ENCODE measurements around the gene AP3B2.
"Not testable (repeated sequence)": the region's sequence is repeated elsewhere in the genome, so short reads cannot be mapped to it uniquely, and the experiment has no call there.

The AP3B2 gene

GRCh38 chr15:82649226-82649999 is 60.3 kb downstream of the AP3B2 start:
- Mint-ChIP-seq H3K4me3 (no peak overlapping the region), H3K36me3 (ENCODE audit: low read depth) (no peaks in the 10 kb centered on the region), H3K27ac (peak overlapping the region; percentile 0), H3K27me3 (ENCODE audit: low read depth) (peaks cover 44% of the 10 kb centered on the region), H3K4me1 (ENCODE audit: low read depth) (peaks cover 2% of the 10 kb centered on the region), H3K9me3 (no peaks in the 10 kb centered on the region)
- no peak for DNase-seq (ENCODE audit: low spot score)

- DNase-seq (ENCODE audit: low spot score), result no peak
- H3K9me3 Mint-ChIP-seq, result no peaks in the 10 kb centered on the region
- no peak overlapping the region for H3K27ac Mint-ChIP-seq
- no peaks in the 10 kb centered on the region for H3K36me3 Mint-ChIP-seq (ENCODE audit: low read depth)
- peak overlapping the region; percentile 30 for H3K4me3 Mint-ChIP-seq
- peaks cover 2% of the 10 kb centered on the region for H3K4me1 Mint-ChIP-seq (ENCODE audit: low read depth)
- H3K27me3 Mint-ChIP-seq (ENCODE audit: low read depth), result peaks cover 52% of the 10 kb centered on the region
Observed at GRCh38 chr15:82648257-82649103, 61.2 kb downstream of the AP3B2 start.

GRCh38 chr15:82647835-82648256 is 61.8 kb downstream of the AP3B2 start:
- peaks cover 56% of the 10 kb centered on the region for H3K27me3 Mint-ChIP-seq (ENCODE audit: low read depth)
- peak overlapping the region; percentile 26 for H3K4me3 Mint-ChIP-seq
- H3K9me3 Mint-ChIP-seq, result no peaks in the 10 kb centered on the region
- DNase-seq (ENCODE audit: low spot score), result no peak
- peaks cover 2% of the 10 kb centered on the region for H3K4me1 Mint-ChIP-seq (ENCODE audit: low read depth)
- H3K36me3 Mint-ChIP-seq (ENCODE audit: low read depth), result no peaks in the 10 kb centered on the region
- no peak overlapping the region for H3K27ac Mint-ChIP-seq

- Mint-ChIP-seq H3K9me3 (no peaks in the 10 kb centered on the region), H3K27me3 (ENCODE audit: low read depth) (peaks cover 55% of the 10 kb centered on the region), H3K4me3 (peak within 1 kb of the TSS; percentile 68), H3K27ac (no peak within 1 kb of the TSS), H3K4me1 (ENCODE audit: low read depth) (peaks cover 2% of the 10 kb centered on the region), H3K36me3 (ENCODE audit: low read depth) (no peaks in the 10 kb centered on the region)
- peak; percentile 7 for DNase-seq (ENCODE audit: low spot score)
Observed at GRCh38 chr15:82647045-82647834, 62.4 kb downstream of the AP3B2 start, which contains the start of gene CPEB1. TSS of gene CPEB1 (minus strand) at chr15:82647363. CDS start at chr15:82628459, 18,904 bp downstream.

- Mint-ChIP-seq H3K9me3 (no peaks in the 10 kb centered on the region), H3K27me3 (ENCODE audit: low read depth) (peaks cover 59% of the 10 kb centered on the region), H3K27ac (no peak overlapping the region), H3K4me3 (peak overlapping the region; percentile 68), H3K4me1 (ENCODE audit: low read depth) (peaks cover 2% of the 10 kb centered on the region), H3K36me3 (ENCODE audit: low read depth) (no peaks in the 10 kb centered on the region)
- no peak for DNase-seq (ENCODE audit: low spot score)
Observed at GRCh38 chr15:82646250-82647044, 63.2 kb downstream of the AP3B2 start.

- H3K27me3 Mint-ChIP-seq (ENCODE audit: low read depth), result peaks cover 67% of the 10 kb centered on the region
- H3K27ac Mint-ChIP-seq; DNase-seq (ENCODE audit: low spot score); H3K9me3 Mint-ChIP-seq; H3K4me3 Mint-ChIP-seq; H3K36me3 Mint-ChIP-seq (ENCODE audit: low read depth); H3K4me1 Mint-ChIP-seq (ENCODE audit: low read depth): not testable (repeated sequence)
Observed at GRCh38 chr15:82644967-82645852, 64.5 kb downstream of the AP3B2 start.

- peaks cover 61% of the 10 kb centered on the region for H3K27me3 Mint-ChIP-seq (ENCODE audit: low read depth)
- no peak overlapping the region for H3K27ac Mint-ChIP-seq
- no peak for DNase-seq (ENCODE audit: low spot score)
- no peak overlapping the region for H3K4me3 Mint-ChIP-seq
- H3K36me3 Mint-ChIP-seq (ENCODE audit: low read depth), result no peaks in the 10 kb centered on the region
- no peaks in the 10 kb centered on the region for H3K9me3 Mint-ChIP-seq
- H3K4me1 Mint-ChIP-seq (ENCODE audit: low read depth), result peaks cover 2% of the 10 kb centered on the region
Observed at GRCh38 chr15:82643992-82644391, 65.7 kb downstream of the AP3B2 start.

GRCh38 chr15:82642656-82643055 is 67.0 kb downstream of the AP3B2 start:
- DNase-seq (ENCODE audit: low spot score), result no peak
- Mint-ChIP-seq H3K27me3 (ENCODE audit: low read depth) (peaks cover 56% of the 10 kb centered on the region), H3K4me1 (ENCODE audit: low read depth) (peaks cover 2% of the 10 kb centered on the region), H3K9me3 (no peaks in the 10 kb centered on the region), H3K27ac (no peak overlapping the region), H3K36me3 (ENCODE audit: low read depth) (no peaks in the 10 kb centered on the region), H3K4me3 (no peak overlapping the region)

- H3K9me3 Mint-ChIP-seq, result no peaks in the 10 kb centered on the region
- peaks cover 59% of the 10 kb centered on the region for H3K27me3 Mint-ChIP-seq (ENCODE audit: low read depth)
Observed at GRCh38 chr15:82641129-82641798, 68.4 kb downstream of the AP3B2 start.

GRCh38 chr15:82640672-82641071 is 69.0 kb downstream of the AP3B2 start:
- Mint-ChIP-seq H3K9me3 (no peaks in the 10 kb centered on the region), H3K27me3 (ENCODE audit: low read depth) (peaks cover 60% of the 10 kb centered on the region), H3K4me3 (no peak overlapping the region), H3K36me3 (ENCODE audit: low read depth) (no peaks in the 10 kb centered on the region), H3K27ac (no peak overlapping the region), H3K4me1 (ENCODE audit: low read depth) (no peaks in the 10 kb centered on the region)
- no peak for DNase-seq (ENCODE audit: low spot score)

More at GRCh38 chr15:82641129-82641798, 68.4 kb downstream of the AP3B2 start:
- DNase-seq (ENCODE audit: low spot score), result no peak
- no peaks in the 10 kb centered on the region for H3K36me3 Mint-ChIP-seq (ENCODE audit: low read depth)
- no peak overlapping the region for H3K27ac Mint-ChIP-seq
- H3K4me1 Mint-ChIP-seq (ENCODE audit: low read depth), result peaks cover 2% of the 10 kb centered on the region
- no peak overlapping the region for H3K4me3 Mint-ChIP-seq

- Mint-ChIP-seq H3K4me3 (no peak overlapping the region), H3K4me1 (ENCODE audit: low read depth) (no peaks in the 10 kb centered on the region), H3K9me3 (no peaks in the 10 kb centered on the region), H3K36me3 (ENCODE audit: low read depth) (no peaks in the 10 kb centered on the region), H3K27me3 (ENCODE audit: low read depth) (peaks cover 39% of the 10 kb centered on the region), H3K27ac (no peak overlapping the region)
- no peak for DNase-seq (ENCODE audit: low spot score)
Observed at GRCh38 chr15:82635798-82636197, 73.9 kb downstream of the AP3B2 start.

- no peak overlapping the region for H3K27ac Mint-ChIP-seq
- no peaks in the 10 kb centered on the region for H3K36me3 Mint-ChIP-seq (ENCODE audit: low read depth)
- no peaks in the 10 kb centered on the region for H3K9me3 Mint-ChIP-seq
- H3K4me3 Mint-ChIP-seq, result no peak overlapping the region
- peaks cover 11% of the 10 kb centered on the region for H3K27me3 Mint-ChIP-seq (ENCODE audit: low read depth)
- DNase-seq (ENCODE audit: low spot score), result no peak
- H3K4me1 Mint-ChIP-seq (ENCODE audit: low read depth), result no peaks in the 10 kb centered on the region
Observed at GRCh38 chr15:82630033-82630432, 79.6 kb downstream of the AP3B2 start.

All from T-helper 2 cell treated with Interferon-gamma antibody and Interleukin-4, amounts not matched to agents 5 μg/mL and 100 μg/mL, for 36 hours (primary cell).